Measurements from ENCODE around the gene LMAN2. TPM values are rescaled to one million over a fixed set of nuclear protein-coding genes. Genes with fewer than 3 reads are reported as not detected.

Gene LMAN2
- total RNA-seq, 1 experiment from 2014 or later = 128 TPM

DNA sequence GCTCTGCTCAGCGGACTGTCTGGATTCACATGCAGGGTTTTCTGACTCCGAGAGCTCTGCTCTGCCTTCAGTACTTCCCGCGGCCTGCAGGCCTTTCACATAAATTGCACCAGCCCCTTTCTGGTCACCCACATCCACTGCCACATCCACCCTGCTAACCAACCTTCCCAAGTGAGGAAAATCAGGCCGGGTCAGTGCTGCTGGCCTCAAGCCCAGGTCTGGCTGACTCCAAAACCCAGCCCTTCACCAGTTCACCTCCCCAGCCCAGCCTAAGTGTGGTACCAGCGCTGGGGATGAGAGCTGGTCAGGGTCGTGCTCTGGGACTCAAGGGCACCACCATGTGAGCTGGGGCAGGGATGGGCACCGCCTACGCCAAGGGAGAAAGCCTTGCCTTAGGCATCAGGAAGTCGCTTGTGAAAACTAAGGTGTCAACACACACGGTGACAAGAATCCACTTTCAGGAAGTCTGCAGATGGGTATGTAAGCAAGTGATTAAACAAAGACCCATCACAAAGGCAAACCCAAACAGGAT is 12.3 kb downstream of the LMAN2 start (continued):
- TF ChIP-seq REST (IDR thresholded peaks at IDR 0.05; ENCODE audit: low read depth) = no peak
- TF ChIP-seq CBX3 (IDR thresholded peaks at IDR 0.05; ENCODE audit: low read depth) = no peak
- TF ChIP-seq ZFX (IDR thresholded peaks at IDR 0.05) = no peak
- TF ChIP-seq, protein P1, sequence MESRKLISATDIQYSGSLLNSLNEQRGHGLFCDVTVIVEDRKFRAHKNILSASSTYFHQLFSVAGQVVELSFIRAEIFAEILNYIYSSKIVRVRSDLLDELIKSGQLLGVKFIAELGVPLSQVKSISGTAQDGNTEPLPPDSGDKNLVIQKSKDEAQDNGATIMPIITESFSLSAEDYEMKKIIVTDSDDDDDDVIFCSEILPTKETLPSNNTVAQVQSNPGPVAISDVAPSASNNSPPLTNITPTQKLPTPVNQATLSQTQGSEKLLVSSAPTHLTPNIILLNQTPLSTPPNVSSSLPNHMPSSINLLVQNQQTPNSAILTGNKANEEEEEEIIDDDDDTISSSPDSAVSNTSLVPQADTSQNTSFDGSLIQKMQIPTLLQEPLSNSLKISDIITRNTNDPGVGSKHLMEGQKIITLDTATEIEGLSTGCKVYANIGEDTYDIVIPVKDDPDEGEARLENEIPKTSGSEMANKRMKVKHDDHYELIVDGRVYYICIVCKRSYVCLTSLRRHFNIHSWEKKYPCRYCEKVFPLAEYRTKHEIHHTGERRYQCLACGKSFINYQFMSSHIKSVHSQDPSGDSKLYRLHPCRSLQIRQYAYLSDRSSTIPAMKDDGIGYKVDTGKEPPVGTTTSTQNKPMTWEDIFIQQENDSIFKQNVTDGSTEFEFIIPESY (IDR thresholded peaks at IDR 0.05; ENCODE audit: extremely low read depth, insufficient replicate concordance, low read length) = no peak
- TF ChIP-seq SIN3A (IDR thresholded peaks at IDR 0.05; ENCODE audit: low read depth) = no peak
- no peak for TF ChIP-seq JUND (IDR thresholded peaks at IDR 0.05)
- no peak for TF ChIP-seq YY1 (IDR thresholded peaks at IDR 0.05; ENCODE audit: extremely low read depth, insufficient replicate concordance, low read depth, low read length)
- no peak for TF ChIP-seq EGR1 (IDR thresholded peaks at IDR 0.05; ENCODE audit: low read depth)
- TF ChIP-seq ELF1 (IDR thresholded peaks at IDR 0.05; ENCODE audit: borderline replicate concordance, low read depth) = no peak
